B cell (primary cell): ENCODE data around the gene GRIK2. TPM values are rescaled to one million over a fixed set of nuclear protein-coding genes. Genes with fewer than 3 reads are reported as not detected.

ENCODE experiments used
- ATAC-seq: fragments of 200-7000 bp; cut with Tn5 transposase; one replicate; pipeline ENCODE4 v1.10.0; 2021; ENCODE audit warnings: low read depth, mild to moderate bottlenecking, moderate number of reproducible peaks, moderate library complexity
- CTCF ChIA-PET: fragments of 350-600 bp; sonication (Branson Sonifier 250); formaldehyde crosslinking; loops from one replicate; lab custom pipeline; 2021; ENCODE audit warnings: antibody characterized with exemption, inconsistent platforms; lab: Charles Lee
- POLR2A ChIA-PET: fragments of 350-600 bp; sonication (Branson Sonifier 250); formaldehyde crosslinking; loops from one replicate; lab custom pipeline; 2021; ENCODE audit warnings: antibody characterized with exemption; lab: Charles Lee
- DNase-seq: peaks from one replicate; pipeline ENCODE4 v3.0.0; 2013
- H2AFZ ChIP-seq: 2 replicates; pipeline ENCODE4 v1.6.1; 2012; ENCODE audit warnings: mild to moderate bottlenecking, low read depth, low read length; ENCODE audit not compliant: insufficient read depth, poor library complexity, severe bottlenecking
- H3K27ac ChIP-seq, 2 donors: 1 replicate in 1 of 2; 2 replicates in 1 of 2; pipeline ENCODE4 v1.5.1; 2012 to 2013; ENCODE audit warnings: low read length in 2 of 2, mild to moderate bottlenecking in 2 of 2, moderate library complexity in 1 of 2
- H3K27me3 ChIP-seq, 4 experiments: fragments of 200-600 bp in 1 of 4; sonication (generic) in 1 of 4; replicated peaks in 1 of 4; 1 replicate in 2 of 4; 2 replicates in 2 of 4; pipeline versions ENCODE4 v1.6.1 to v1.7.0; 2013 to 2016; ENCODE audit warnings: low read length in 3 of 4, mild to moderate bottlenecking in 2 of 4, mixed read lengths in 1 of 4, moderate library complexity in 1 of 4; ENCODE audit not compliant: insufficient read depth in 4 of 4, control insufficient read depth in 3 of 4; ENCODE audit errors: control extremely low read depth in 1 of 4
- H3K36me3 ChIP-seq, 2 experiments: replicated peaks in 1 of 2; 1 replicate in 1 of 2; 2 replicates in 1 of 2; pipeline versions ENCODE4 v1.6.1 to v1.7.1; 2013; ENCODE audit warnings: low read length in 1 of 2; ENCODE audit not compliant: insufficient read depth in 2 of 2, control insufficient read depth in 1 of 2; ENCODE audit errors: control extremely low read depth in 1 of 2, extremely low read depth in 1 of 2
- H3K4me1 ChIP-seq, 2 donors: fragments of 200-600 bp in 1 of 2; sonication (generic) in 1 of 2; 1 replicate in 1 of 2; 2 replicates in 1 of 2; pipeline versions ENCODE4 v1.5.1 to v1.6.1; 2013 to 2017; ENCODE audit warnings: low read length in 2 of 2; ENCODE audit not compliant: control insufficient read depth in 2 of 2, insufficient read depth in 2 of 2
- H3K4me2 ChIP-seq: replicated peaks from 2 replicates; pipeline ENCODE3; 2012; ENCODE audit warnings: mild to moderate bottlenecking, low read depth, low read length; ENCODE audit not compliant: poor library complexity, severe bottlenecking
- H3K4me3 ChIP-seq, 5 experiments: fragments of 200-600 bp in 1 of 5; sonication (generic) in 1 of 5; 1 replicate in 3 of 5; 2 replicates in 2 of 5; pipeline versions ENCODE4 v1.5.1 to v1.7.0; 2011 to 2016; ENCODE audit warnings: low read length in 4 of 5, mild to moderate bottlenecking in 4 of 5, low read depth in 2 of 5, control low read depth in 1 of 5, moderate library complexity in 1 of 5; ENCODE audit not compliant: insufficient read depth in 1 of 5; ENCODE audit errors: control extremely low read depth in 1 of 5, extremely low read depth in 1 of 5
- H3K79me2 ChIP-seq: fragments of 200-600 bp; sonication (generic); one replicate; pipeline ENCODE4 v1.6.0; 2016; ENCODE audit warnings: low read length; ENCODE audit not compliant: control insufficient read depth, insufficient read depth
- H3K9ac ChIP-seq: fragments of 200-600 bp; sonication (generic); 2 replicates; pipeline ENCODE4 v1.6.1; 2017; ENCODE audit warnings: mild to moderate bottlenecking, low read length, moderate library complexity
- H3K9me3 ChIP-seq, 3 donors: one replicate each; pipeline versions ENCODE4 v1.6.1 to v1.7.1; 2013; ENCODE audit warnings: low read length in 2 of 3; ENCODE audit not compliant: control insufficient read depth in 2 of 3, insufficient read depth in 1 of 3; ENCODE audit errors: control extremely low read depth in 1 of 3
- H4K20me1 ChIP-seq: 2 replicates; pipeline ENCODE4 v1.6.0; 2012; ENCODE audit warnings: mild to moderate bottlenecking, low read length; ENCODE audit not compliant: insufficient read depth, control insufficient read depth, poor library complexity, severe bottlenecking
- H3K27ac Mint-ChIP-seq: one replicate; pipeline ENCODE4 v1.8.0; 2021; ENCODE audit warnings: mixed read lengths
- H3K27me3 Mint-ChIP-seq: one replicate; pipeline ENCODE4 v1.8.0; 2021; ENCODE audit warnings: mixed read lengths
- H3K4me1 Mint-ChIP-seq: one replicate; pipeline ENCODE4 v1.8.0; 2021; ENCODE audit warnings: mixed read lengths
- H3K4me3 Mint-ChIP-seq: one replicate; pipeline ENCODE4 v1.8.0; 2021; ENCODE audit warnings: mixed read lengths
- H3K9me3 Mint-ChIP-seq: one replicate; pipeline ENCODE4 v1.8.0; 2022; ENCODE audit warnings: mixed read lengths; ENCODE audit not compliant: insufficient read depth
- CTCF ChIP-seq: fragments of 200-600 bp; IDR thresholded peaks from one replicate; pipeline ENCODE4 v1.8.0; 2022; ENCODE audit warnings: antibody characterized with exemption, mild to moderate bottlenecking
- EZH2 ChIP-seq: IDR thresholded peaks from 2 replicates; pipeline ENCODE4 v1.6.1; 2012; ENCODE audit warnings: borderline replicate concordance, low read depth, mild to moderate bottlenecking, moderate library complexity, low read length; ENCODE audit not compliant: insufficient read depth, poor library complexity, severe bottlenecking
- WGBS: methylation state at CpG from one replicate; pipeline ENCODE4 v1.1.5; 2013; ENCODE audit warnings: missing lambda C conversion rate; ENCODE audit not compliant: insufficient coverage; 5-methylcytosine and 5-hydroxymethylcytosine counted together
- intact Hi-C: fragments of 100-400 bp; cut with micrococcal nuclease; formaldehyde crosslinking; loops from one replicate; pipeline ENCODE4 v1.10.0; 2022
- polyA plus RNA-seq: library from polyadenylated mRNA; depleted of rRNA; stranded (reverse); fragments of >200 nt; gene quantifications from 2 replicates; pipeline ENCODE4 v1.2.3, GENCODE V29; 2012
- total RNA-seq, 2 donors: library from RNA; stranded (reverse); fragments of 120-200 nt in 1 of 2; gene quantifications; 1 replicate in 1 of 2; 2 replicates in 1 of 2; pipeline versions ENCODE4 v1.2.3 to v1.2.4, GENCODE V29; 2013 to 2022

GRIK2 gene
- total and polyA plus RNA-seq, 2 donors (not counting 1 experiment from before 2014, with no cell fraction given) = not detected

GRCh38 chr6:101537753-101538316 lies 144.3 kb downstream of the GRIK2 start:
- no peak for ATAC-seq
- H3K36me3 ChIP-seq = no peaks in the 10 kb centered on the region
- no peak overlapping the region for H3K4me2 ChIP-seq
- H3K4me1 ChIP-seq = no peaks in the 10 kb centered on the region
- TF ChIP-seq EZH2 (no peak), CTCF (no peak)
- no peak overlapping the region for H3K4me3 Mint-ChIP-seq
- H3K9ac ChIP-seq = no peak overlapping the region
- H3K4me1 Mint-ChIP-seq = no peaks in the 10 kb centered on the region
- H3K79me2 ChIP-seq = no peaks in the 10 kb centered on the region
- no peaks in the 10 kb centered on the region for H4K20me1 ChIP-seq
- ChIA-PET CTCF (no interaction called here), POLR2A (no interaction called here)
- intact Hi-C loops = no loop called here
- H3K27ac ChIP-seq = no peak overlapping the region
- no peak for DNase-seq
- H3K27me3 ChIP-seq = no peaks in the 10 kb centered on the region
- H3K4me3 ChIP-seq = no peak overlapping the region
- H3K27me3 Mint-ChIP-seq = no peaks in the 10 kb centered on the region
- H3K9me3 ChIP-seq = no peaks in the 10 kb centered on the region
- WGBS = no CpG with 5 or more reads among the region's 2 CpGs
- H3K9me3 Mint-ChIP-seq = no peaks in the 10 kb centered on the region
- no peak overlapping the region for H3K27ac Mint-ChIP-seq
- H2AFZ ChIP-seq = no peak overlapping the region

GRCh38 chr6:101539510-101540245 lies 146.2 kb downstream of the GRIK2 start:
- Mint-ChIP-seq H3K4me3 (no peak overlapping the region), H3K4me1 (no peaks in the 10 kb centered on the region), H3K9me3 (no peaks in the 10 kb centered on the region), H3K27ac (no peak overlapping the region), H3K27me3 (no peaks in the 10 kb centered on the region)
- Histone ChIP-seq H4K20me1 (no peaks in the 10 kb centered on the region), H3K9me3 (no peaks in the 10 kb centered on the region), H3K27me3 (no peaks in the 10 kb centered on the region), H3K4me3 (no peak overlapping the region), H3K4me1 (no peaks in the 10 kb centered on the region), H3K27ac (no peak overlapping the region), H3K4me2 (no peak overlapping the region), H3K36me3 (no peaks in the 10 kb centered on the region), H2AFZ (no peak overlapping the region), H3K9ac (no peak overlapping the region), H3K79me2 (no peaks in the 10 kb centered on the region)
- DNase-seq = no peak
- TF ChIP-seq EZH2 (no peak), CTCF (no peak)
- POLR2A ChIA-PET = no interaction called here
- intact Hi-C loops = no loop called here
- CTCF ChIA-PET = no interaction called here
- ATAC-seq = no peak
- WGBS = no CpG with 5 or more reads among the region's 4 CpGs
